ENCODE data around the gene LY86.

The LY86 gene

DNA sequence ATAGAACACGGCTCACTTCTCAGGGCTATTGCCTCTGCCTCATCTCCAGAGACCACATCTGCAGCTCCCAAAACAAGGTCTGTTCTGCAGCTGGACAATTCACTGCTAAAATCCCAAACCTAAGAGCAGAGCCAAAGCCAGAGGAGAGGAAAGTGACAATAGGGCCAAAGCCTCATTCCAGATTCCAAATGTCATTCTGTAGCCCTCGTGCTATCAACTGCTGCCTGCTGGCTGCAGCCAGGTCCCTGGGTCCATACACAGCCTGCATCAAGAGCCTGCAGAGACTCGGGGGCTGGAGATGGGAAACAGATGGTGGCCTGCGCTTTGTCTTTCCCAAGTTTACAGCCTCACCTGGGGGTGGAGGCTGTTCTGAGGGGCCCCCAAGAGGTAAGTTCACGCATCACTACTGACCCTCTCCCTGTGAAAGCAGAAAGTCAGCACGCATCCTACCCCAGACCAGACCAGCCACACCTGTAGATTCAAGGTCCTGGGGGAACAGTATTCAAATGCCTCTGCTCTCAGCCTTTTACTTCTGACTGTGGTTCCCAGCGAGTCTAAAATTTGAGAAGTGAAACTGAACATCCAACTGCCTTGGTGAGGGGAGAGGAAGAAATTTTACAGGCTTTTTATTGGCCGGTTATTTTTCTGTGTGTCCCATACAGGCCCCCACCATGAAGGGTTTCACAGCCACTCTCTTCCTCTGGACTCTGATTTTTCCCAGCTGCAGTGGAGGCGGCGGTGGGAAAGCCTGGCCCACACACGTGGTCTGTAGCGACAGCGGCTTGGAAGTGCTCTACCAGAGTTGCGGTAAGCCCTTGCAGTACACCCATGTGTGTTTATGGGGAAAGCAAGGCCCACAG is at the start of gene LY86:
Gene LY86 (plus strand): TSS at position 657 of the 860 bp plus-strand sequence. CDS start 15 bp downstream, at position 672.
- no peaks in the 10 kb centered on the region for H4K20me1 ChIP-seq (ENCODE audit: low read depth, low read length)
- TF ChIP-seq EZH2phosphoT487 (conservative IDR thresholded peaks at IDR 0.05; ENCODE audit: low read length) (no peak), CTCF (IDR thresholded peaks at IDR 0.05; ENCODE audit: insufficient read depth, low read length, poor library complexity, severe bottlenecking) (peak; percentile 31)
- H3K36me3 ChIP-seq (ENCODE audit: low read length): no peaks in the 10 kb centered on the region
- H3K27ac ChIP-seq (ENCODE audit: low read depth, low read length): peak within 1 kb of the TSS; percentile 91
- H3K4me3 ChIP-seq (ENCODE audit: insufficient read depth, low read length, poor library complexity, severe bottlenecking): peak within 1 kb of the TSS; percentile 63
- peaks cover 58% of the 10 kb centered on the region for H3K79me2 ChIP-seq (ENCODE audit: insufficient read depth, low read length)
- H3K27me3 ChIP-seq (ENCODE audit: low read length): no peaks in the 10 kb centered on the region
- peak within 1 kb of the TSS; percentile 21 for H2AFZ ChIP-seq (ENCODE audit: low read depth, low read length, severe bottlenecking)
- H3K4me2 ChIP-seq (ENCODE audit: low read depth, low read length, poor library complexity, severe bottlenecking): peak within 1 kb of the TSS; percentile 83
- H3F3A ChIP-seq (ENCODE audit: insufficient read depth): peaks cover 63% of the 10 kb centered on the region
- H3K9ac ChIP-seq (ENCODE audit: low read length): peak within 1 kb of the TSS; percentile 70
- H3K9me3 ChIP-seq (ENCODE audit: insufficient read depth, low read length): no peaks in the 10 kb centered on the region
- H3K9me2 ChIP-seq (replicated peaks; ENCODE audit: insufficient read depth, low read length): no peaks in the 10 kb centered on the region

GRCh38 chr6:6539036-6539435 is 49.5 kb upstream of the LY86 start:
- H2AFZ ChIP-seq (ENCODE audit: low read depth, low read length, severe bottlenecking): no peak overlapping the region
- H3K36me3 ChIP-seq (ENCODE audit: low read length): no peaks in the 10 kb centered on the region
- H4K20me1 ChIP-seq (ENCODE audit: low read depth, low read length): no peaks in the 10 kb centered on the region
- no peak overlapping the region for H3K4me3 ChIP-seq (ENCODE audit: insufficient read depth, low read length, poor library complexity, severe bottlenecking)
- H3K27ac ChIP-seq (ENCODE audit: low read depth, low read length): no peak overlapping the region
- TF ChIP-seq CTCF (IDR thresholded peaks at IDR 0.05; ENCODE audit: insufficient read depth, low read length, poor library complexity, severe bottlenecking): no peak
- no peak for TF ChIP-seq EZH2phosphoT487 (conservative IDR thresholded peaks at IDR 0.05; ENCODE audit: low read length)
- no peak overlapping the region for H3K9ac ChIP-seq (ENCODE audit: low read length)
- H3K4me2 ChIP-seq (ENCODE audit: low read depth, low read length, poor library complexity, severe bottlenecking): no peak overlapping the region
- H3K9me2 ChIP-seq (replicated peaks; ENCODE audit: insufficient read depth, low read length): no peaks in the 10 kb centered on the region
- peaks cover 6% of the 10 kb centered on the region; the same call in 1 of the 2 replicates for H3K9me3 ChIP-seq (ENCODE audit: insufficient read depth, low read length)
- no peaks in the 10 kb centered on the region for H3K27me3 ChIP-seq (ENCODE audit: low read length)
- no peaks in the 10 kb centered on the region for H3F3A ChIP-seq (ENCODE audit: insufficient read depth)
- no peaks in the 10 kb centered on the region for H3K79me2 ChIP-seq (ENCODE audit: insufficient read depth, low read length)

- H3K9me2 ChIP-seq (replicated peaks; ENCODE audit: insufficient read depth, low read length): no peaks in the 10 kb centered on the region
Measured at GRCh38 chr6:6542357-6542756, 46.2 kb upstream of the LY86 start.

More at GRCh38 chr6:6542357-6542756, 46.2 kb upstream of the LY86 start:
- H3K4me2 ChIP-seq (ENCODE audit: low read depth, low read length, poor library complexity, severe bottlenecking): no peak overlapping the region
- no peak for TF ChIP-seq CTCF (IDR thresholded peaks at IDR 0.05; ENCODE audit: insufficient read depth, low read length, poor library complexity, severe bottlenecking)
- no peak for TF ChIP-seq EZH2phosphoT487 (conservative IDR thresholded peaks at IDR 0.05; ENCODE audit: low read length)
- no peak overlapping the region for H3K4me3 ChIP-seq (ENCODE audit: insufficient read depth, low read length, poor library complexity, severe bottlenecking)
- H2AFZ ChIP-seq (ENCODE audit: low read depth, low read length, severe bottlenecking): no peak overlapping the region
- no peaks in the 10 kb centered on the region for H3K79me2 ChIP-seq (ENCODE audit: insufficient read depth, low read length)
- H3F3A ChIP-seq (ENCODE audit: insufficient read depth): no peaks in the 10 kb centered on the region
- no peak overlapping the region for H3K9ac ChIP-seq (ENCODE audit: low read length)
- no peaks in the 10 kb centered on the region for H4K20me1 ChIP-seq (ENCODE audit: low read depth, low read length)
- no peaks in the 10 kb centered on the region for H3K36me3 ChIP-seq (ENCODE audit: low read length)
- no peak overlapping the region for H3K27ac ChIP-seq (ENCODE audit: low read depth, low read length)
- peaks cover 6% of the 10 kb centered on the region; the same call in 1 of the 2 replicates for H3K9me3 ChIP-seq (ENCODE audit: insufficient read depth, low read length)
- H3K27me3 ChIP-seq (ENCODE audit: low read length): no peaks in the 10 kb centered on the region

Measured in SU-DHL-6 (cell line).